Astrocyte (in vitro differentiated cells and primary cell): ENCODE measurements around the gene RPS10.

ENCODE experiments used
- EZH2 ChIP-seq: IDR thresholded peaks from 2 replicates; pipeline ENCODE4 v1.6.1; 2012; ENCODE audit warnings: mild to moderate bottlenecking, low read length, inconsistent platforms; ENCODE audit not compliant: insufficient read depth
- TF ChIP-seq, protein P1 (sequence below): IDR thresholded peaks from 2 replicates; pipeline ENCODE4 v1.5.1; 2011; ENCODE audit warnings: low read depth, mild to moderate bottlenecking, inconsistent platforms, low read length, moderate library complexity; ENCODE audit not compliant: insufficient read depth

DNA sequence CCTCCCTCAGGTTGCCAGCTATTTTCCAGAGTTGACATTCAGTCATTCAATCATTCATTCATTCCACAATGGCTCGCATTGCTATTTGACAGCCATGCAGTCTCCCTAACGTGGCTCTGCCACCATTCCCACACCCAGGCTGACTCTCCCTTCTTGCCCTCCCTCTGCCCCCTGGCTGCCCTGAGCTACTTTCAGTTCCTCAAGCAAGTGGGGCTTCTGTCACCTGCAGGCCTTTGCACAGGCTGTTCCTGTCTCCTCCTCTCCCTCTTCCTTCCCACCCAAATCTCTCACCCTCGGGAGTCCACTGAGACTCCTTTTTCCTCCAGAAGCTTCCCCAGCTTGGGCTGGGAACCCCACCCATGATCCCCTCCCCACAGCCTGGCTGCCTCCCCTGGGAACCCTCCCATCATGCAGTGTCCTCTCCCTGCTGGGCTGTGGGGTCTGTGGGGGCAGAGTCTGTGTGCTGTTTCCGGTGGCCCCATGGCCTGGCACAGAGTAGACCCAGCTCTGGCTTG is 42.6 kb upstream of the RPS10 start:
- TF ChIP-seq, protein P1, sequence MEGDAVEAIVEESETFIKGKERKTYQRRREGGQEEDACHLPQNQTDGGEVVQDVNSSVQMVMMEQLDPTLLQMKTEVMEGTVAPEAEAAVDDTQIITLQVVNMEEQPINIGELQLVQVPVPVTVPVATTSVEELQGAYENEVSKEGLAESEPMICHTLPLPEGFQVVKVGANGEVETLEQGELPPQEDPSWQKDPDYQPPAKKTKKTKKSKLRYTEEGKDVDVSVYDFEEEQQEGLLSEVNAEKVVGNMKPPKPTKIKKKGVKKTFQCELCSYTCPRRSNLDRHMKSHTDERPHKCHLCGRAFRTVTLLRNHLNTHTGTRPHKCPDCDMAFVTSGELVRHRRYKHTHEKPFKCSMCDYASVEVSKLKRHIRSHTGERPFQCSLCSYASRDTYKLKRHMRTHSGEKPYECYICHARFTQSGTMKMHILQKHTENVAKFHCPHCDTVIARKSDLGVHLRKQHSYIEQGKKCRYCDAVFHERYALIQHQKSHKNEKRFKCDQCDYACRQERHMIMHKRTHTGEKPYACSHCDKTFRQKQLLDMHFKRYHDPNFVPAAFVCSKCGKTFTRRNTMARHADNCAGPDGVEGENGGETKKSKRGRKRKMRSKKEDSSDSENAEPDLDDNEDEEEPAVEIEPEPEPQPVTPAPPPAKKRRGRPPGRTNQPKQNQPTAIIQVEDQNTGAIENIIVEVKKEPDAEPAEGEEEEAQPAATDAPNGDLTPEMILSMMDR = no peak
- TF ChIP-seq EZH2 = no peak
